LNCAP (cell line): ENCODE results near the gene CCDC57.

ENCODE experiments used
- TF ChIP-seq, protein P1 (sequence below): fragments of 450-650 bp; IDR thresholded peaks from 2 replicates; pipeline ENCODE4 v1.5.1; 2017; ENCODE audit warnings: mild to moderate bottlenecking

The CCDC57 gene

DNA sequence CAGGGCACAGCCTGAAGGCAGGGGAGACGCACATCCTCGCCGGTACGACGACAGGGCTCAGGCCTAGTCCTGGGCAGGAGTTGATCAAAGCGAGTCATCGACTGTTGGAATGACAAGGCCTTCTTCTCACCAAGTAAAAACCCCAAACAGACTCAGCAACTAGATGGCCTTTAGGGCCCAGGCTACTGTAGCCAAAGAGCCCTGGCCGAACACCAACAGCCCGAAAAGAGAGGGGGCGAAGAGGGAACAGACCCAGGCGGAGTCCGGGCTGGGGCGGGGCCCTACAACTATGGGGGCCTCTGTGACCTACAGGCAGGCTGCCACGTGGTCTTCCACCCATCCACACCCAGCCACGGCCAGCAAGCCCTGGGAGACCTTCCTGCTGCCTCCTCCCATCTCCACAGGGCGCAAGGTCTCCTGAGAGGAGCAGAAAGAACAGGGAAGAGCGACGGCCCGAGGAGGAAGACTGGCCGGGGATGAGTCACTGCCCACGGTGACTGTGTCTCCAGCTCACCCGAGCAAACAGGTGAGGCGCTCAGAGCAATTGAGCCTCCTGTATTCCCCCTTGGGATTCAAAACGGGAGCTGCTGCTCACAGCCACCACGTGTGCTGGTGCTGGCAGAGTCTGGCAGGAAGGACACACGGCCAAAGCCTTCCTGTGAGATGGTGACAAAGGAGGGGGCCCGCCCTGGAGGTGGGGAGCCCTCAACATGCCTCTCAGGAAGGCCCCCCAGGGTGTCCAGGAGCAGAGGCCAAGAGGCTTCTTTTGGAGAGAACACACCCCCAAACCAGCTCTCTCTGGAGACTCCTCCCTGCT, 33.9 kb upstream of the CCDC57 start:
- TF ChIP-seq, protein P1, sequence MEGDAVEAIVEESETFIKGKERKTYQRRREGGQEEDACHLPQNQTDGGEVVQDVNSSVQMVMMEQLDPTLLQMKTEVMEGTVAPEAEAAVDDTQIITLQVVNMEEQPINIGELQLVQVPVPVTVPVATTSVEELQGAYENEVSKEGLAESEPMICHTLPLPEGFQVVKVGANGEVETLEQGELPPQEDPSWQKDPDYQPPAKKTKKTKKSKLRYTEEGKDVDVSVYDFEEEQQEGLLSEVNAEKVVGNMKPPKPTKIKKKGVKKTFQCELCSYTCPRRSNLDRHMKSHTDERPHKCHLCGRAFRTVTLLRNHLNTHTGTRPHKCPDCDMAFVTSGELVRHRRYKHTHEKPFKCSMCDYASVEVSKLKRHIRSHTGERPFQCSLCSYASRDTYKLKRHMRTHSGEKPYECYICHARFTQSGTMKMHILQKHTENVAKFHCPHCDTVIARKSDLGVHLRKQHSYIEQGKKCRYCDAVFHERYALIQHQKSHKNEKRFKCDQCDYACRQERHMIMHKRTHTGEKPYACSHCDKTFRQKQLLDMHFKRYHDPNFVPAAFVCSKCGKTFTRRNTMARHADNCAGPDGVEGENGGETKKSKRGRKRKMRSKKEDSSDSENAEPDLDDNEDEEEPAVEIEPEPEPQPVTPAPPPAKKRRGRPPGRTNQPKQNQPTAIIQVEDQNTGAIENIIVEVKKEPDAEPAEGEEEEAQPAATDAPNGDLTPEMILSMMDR, result no peak

DNA sequence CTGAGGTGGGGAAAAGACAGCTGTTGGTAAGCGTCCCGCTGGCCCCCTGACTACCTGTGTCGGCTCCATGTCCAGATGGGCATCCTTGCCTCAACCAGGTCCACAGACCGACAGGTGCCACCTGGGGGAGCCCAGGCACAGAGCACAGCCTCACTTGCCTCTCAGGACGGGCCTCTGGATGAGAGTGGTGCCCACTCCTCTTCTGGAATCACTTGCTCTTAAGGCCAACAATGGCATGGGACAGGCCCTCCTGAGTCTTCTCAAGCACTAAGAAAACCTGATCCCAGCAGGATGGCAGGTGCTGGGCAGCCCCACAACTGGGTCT, 33.4 kb upstream of the CCDC57 start:
- TF ChIP-seq, protein P1, result no peak

DNA sequence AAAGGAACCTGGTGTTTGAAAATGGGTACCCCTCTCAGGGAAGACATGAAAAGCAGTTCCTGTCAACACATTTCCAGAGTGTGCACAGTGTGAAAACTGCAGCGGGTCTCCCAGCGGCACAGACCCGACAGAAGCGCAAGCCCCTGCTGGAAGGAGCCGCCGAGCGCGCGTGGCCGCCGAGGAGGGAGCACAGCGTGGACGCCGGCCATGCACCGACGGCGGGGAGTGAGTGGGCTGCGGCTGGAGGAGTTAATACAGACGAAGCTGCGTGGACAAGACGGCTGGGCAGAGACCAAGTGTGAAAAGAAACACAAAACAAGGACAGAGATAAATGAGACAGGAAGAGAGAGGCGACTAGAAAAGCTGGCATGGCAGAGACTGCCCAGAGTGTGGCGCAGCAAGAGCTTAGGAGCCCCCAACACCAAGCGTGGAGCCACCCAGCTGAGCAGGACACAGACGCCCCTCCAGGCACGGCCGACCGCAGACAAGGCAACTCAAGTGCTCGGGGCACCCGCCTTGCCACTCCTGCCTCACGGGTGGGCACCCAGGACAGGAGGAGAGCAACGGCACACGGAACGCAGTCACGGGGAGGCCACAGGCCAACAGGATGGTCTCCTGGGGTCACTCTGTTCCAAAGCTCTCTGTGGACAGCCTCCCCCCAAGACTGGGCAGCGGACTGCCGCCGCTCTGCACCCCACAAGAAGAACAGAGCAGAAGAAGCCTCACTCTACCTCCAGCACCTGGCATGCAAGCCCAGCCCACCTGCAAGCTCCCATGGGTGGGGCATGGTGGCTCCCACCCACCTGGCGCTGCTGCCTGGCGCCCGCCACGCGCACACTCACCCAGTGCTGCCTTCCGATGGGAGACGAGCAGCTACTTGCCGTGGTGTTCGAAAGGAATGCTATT, 32.7 kb upstream of the CCDC57 start:
- TF ChIP-seq, protein P1, result no peak

DNA sequence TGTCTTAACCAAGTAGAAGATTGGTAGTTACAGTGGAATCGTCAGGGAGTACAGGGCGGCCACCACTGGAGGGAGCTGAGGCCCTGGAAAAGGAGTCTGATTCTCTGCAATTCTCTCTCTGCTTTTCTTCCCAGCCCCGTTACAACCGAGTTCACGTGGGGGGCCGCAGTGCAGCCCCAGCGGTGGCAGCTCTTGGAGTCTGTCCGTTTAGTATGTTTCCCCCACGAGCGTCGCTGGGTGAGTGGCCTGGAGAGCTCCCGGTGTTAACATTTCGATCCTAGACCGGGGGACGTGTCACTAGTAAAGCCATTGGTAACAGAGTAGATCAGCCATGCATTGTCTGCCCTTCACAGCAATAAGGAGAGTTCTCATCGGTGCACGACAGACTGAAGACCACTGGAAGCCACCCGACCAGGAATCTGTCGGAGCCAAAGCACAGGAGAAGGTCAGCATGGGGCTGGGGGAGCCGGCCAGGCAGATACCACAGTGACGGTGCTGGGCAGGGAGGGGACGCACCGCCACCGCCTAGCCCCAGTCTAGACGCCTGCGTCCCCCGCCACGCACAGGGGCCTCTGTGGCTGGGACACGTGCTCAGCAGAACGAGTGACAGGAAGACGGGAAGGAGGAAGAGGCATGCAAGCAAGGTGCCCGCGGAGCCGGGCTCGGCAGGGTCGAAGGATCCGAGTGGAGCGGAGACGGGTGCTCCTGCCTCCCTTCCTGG, 31.9 kb upstream of the CCDC57 start:
- TF ChIP-seq, protein P1, result peak; percentile 68

DNA sequence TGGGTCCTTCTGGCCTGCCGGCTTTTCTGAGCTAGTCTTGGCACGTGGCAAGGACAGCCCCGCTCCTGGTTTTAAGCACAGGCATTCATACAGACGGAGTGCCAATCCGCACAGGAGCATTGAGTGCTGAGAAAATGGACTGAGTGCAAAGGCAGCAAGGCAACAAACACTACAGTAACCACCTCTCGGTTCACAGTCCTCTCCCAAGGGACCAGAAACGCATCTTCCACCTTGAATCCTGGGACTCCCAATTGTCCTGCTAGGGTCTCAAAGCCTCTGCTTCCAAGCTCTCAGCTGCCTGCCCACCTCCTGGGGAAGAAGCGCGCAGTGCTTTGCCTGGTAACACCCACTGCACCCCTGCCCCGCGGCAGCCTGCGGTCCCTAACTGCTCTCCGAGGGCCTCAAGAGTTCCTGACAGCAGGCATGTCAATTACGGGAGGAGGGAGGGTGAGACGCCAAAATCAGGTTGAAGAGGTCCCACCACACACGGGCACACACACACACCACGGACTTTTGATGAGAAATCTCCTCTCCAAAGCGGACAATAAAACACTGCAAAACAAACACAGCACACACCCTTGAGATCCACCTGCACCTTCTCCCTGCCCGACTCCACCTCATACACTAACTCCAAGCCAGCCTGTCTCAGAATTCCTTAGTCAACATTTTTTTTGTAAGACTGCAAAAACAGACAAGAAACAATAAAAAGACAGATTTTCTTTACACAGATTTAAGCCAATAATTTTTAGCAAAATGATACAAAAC, 31.2 kb upstream of the CCDC57 start:
- TF ChIP-seq, protein P1, result no peak

DNA sequence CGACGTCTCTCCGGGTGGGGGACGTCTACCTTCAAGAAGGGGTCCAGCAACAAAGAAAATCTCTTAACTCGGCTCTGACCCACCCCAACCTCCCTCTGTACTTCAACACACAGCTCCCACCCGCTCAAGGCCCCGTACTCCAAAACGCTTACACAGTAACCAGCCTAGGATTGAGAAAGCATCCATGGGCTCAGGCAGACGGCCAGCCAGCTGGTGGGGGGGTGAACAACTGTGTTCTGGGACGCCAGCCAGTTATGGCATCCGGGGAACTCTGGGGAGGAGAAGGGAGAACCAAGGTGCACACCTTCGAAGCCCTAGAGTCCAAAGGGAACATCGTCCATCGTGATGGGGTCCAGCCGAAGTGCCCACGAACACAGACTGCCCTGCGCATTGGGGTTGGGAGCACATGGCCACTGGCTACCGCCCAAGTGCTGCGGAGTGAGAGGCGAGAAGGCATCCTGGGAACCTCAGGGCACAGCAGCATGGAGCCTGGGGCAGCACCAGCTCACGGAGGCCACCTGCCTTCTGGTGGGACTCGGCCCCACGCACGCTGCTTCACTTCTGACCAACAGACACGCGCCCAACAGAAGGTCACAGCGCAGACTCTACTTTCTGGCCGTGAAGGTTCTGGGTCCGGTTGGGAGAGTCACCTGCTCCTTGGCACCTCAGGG, 30.5 kb upstream of the CCDC57 start:
- TF ChIP-seq, protein P1, result no peak
